Neural crest cell (in vitro differentiated cells): ENCODE measurements around the gene TEP1. TPM values are rescaled to one million over a fixed set of nuclear protein-coding genes. Genes with fewer than 3 reads are reported as not detected.

Experiments used
- DNase-seq: peaks from one replicate; pipeline ENCODE4 v3.0.0; 2021; ENCODE audit warnings: low read depth, mixed read lengths, low spot score
- H3K27ac Mint-ChIP-seq: one replicate; pipeline ENCODE4 v1.8.0; 2021; ENCODE audit warnings: mild to moderate bottlenecking, mixed read lengths; ENCODE audit not compliant: unreplicated experiment
- H3K27me3 Mint-ChIP-seq: 2 replicates; pipeline ENCODE4 v1.8.0; 2021; ENCODE audit warnings: low read depth, mild to moderate bottlenecking, mixed read lengths
- H3K36me3 Mint-ChIP-seq: 2 replicates; pipeline ENCODE4 v1.8.0; 2021; ENCODE audit warnings: low read depth, mild to moderate bottlenecking, mixed read lengths
- H3K4me1 Mint-ChIP-seq: 2 replicates; pipeline ENCODE4 v1.8.0; 2021; ENCODE audit warnings: mixed read lengths
- H3K4me3 Mint-ChIP-seq: one replicate; pipeline ENCODE4 v1.8.0; 2021; ENCODE audit warnings: mild to moderate bottlenecking, mixed read lengths
- H3K9me3 Mint-ChIP-seq: 2 replicates; pipeline ENCODE4 v1.8.0; 2021; ENCODE audit warnings: mixed read lengths
- total RNA-seq: library from RNA; stranded (reverse); gene quantifications from 2 replicates; pipeline ENCODE4 v1.2.1, GENCODE V29; 2021
- TF ChIP-seq, protein P1 (sequence below): fragments of 200-600 bp; sonication (generic); conservative IDR thresholded peaks from 2 replicates; pipeline ENCODE4 v1.5.0; 2021; ENCODE audit warnings: antibody characterized with exemption, mild to moderate bottlenecking

TEP1 gene
- total RNA-seq, 1 donor from 2014 or later, result 13.7 TPM

DNA sequence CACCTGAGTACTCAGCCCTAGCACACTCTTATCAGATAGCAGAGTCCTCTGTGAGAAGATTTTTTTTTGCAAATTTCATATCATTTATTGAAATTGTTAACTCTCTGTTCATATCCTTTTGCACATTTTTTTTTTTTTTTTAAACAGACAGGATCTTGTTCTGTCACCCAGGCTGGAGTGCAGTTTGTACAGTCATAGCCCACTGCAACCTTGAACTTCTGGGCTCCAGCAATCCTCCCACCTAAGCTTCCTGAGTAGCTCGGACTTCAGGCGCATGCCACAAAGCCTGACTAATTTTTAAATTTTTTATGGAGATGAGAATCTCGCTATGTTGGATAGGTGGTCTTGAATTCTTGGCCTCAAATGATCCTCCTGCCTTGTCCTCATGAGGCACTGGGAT lies 65.6 kb downstream of the TEP1 start:
- Mint-ChIP-seq H3K9me3 (no peaks in the 10 kb centered on the region), H3K27ac (no peak overlapping the region), H3K27me3 (peaks cover 5% of the 10 kb centered on the region), H3K4me1 (peaks cover 21% of the 10 kb centered on the region), H3K4me3 (peak overlapping the region; percentile 44), H3K36me3 (peaks cover 21% of the 10 kb centered on the region)
- no peak for DNase-seq
- TF ChIP-seq, protein P1, sequence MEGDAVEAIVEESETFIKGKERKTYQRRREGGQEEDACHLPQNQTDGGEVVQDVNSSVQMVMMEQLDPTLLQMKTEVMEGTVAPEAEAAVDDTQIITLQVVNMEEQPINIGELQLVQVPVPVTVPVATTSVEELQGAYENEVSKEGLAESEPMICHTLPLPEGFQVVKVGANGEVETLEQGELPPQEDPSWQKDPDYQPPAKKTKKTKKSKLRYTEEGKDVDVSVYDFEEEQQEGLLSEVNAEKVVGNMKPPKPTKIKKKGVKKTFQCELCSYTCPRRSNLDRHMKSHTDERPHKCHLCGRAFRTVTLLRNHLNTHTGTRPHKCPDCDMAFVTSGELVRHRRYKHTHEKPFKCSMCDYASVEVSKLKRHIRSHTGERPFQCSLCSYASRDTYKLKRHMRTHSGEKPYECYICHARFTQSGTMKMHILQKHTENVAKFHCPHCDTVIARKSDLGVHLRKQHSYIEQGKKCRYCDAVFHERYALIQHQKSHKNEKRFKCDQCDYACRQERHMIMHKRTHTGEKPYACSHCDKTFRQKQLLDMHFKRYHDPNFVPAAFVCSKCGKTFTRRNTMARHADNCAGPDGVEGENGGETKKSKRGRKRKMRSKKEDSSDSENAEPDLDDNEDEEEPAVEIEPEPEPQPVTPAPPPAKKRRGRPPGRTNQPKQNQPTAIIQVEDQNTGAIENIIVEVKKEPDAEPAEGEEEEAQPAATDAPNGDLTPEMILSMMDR, result no peak

DNA sequence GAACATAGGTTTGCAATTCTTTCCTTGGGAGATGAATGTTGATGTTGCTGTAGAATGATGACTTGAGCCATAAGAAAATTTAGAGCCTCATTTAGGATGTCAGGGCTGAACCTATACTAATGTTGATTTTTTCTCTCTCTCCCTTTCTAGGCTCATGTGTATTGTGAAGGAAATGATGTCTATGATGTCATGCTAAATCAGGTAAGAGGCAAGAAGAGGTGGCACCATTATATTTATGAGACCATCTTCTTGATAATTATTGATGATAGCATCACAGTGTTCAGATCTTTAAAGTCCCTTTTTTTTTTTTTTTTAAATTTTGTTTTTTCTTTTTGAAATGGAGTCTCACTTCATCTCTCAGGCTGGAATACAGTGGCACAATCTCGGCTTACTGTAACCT lies 66.6 kb downstream of the TEP1 start:
- Mint-ChIP-seq H3K27me3 (peaks cover 8% of the 10 kb centered on the region), H3K4me1 (peaks cover 21% of the 10 kb centered on the region), H3K9me3 (no peaks in the 10 kb centered on the region), H3K27ac (no peak overlapping the region), H3K4me3 (peak overlapping the region; percentile 66), H3K36me3 (peaks cover 21% of the 10 kb centered on the region)
- DNase-seq, result no peak
- TF ChIP-seq, protein P1, result no peak

DNA sequence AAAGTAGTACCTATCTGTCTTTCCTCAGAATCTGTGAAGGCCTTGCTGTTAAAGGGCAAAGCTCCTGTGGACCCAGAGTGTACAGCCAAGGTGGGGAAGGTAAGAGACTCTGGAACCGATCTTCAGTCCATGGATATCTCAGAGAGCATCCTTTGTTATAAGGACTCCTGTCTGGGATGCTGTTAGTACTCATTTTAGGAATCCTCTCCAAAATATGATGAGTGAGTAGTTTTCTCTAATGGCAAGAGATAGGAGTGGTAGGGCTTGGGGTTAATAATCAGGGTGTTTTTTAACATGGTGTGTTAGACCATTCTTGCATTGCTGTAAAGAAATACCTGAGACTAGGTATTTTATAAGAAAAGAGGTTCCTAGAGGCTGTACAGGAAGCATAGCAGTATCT lies 67.9 kb downstream of the TEP1 start:
- peaks cover 21% of the 10 kb centered on the region for H3K4me1 Mint-ChIP-seq
- H3K36me3 Mint-ChIP-seq, result peaks cover 16% of the 10 kb centered on the region
- TF ChIP-seq, protein P1, result no peak
- H3K4me3 Mint-ChIP-seq, result peak overlapping the region; percentile 96
- DNase-seq, result no peak
- H3K27me3 Mint-ChIP-seq, result peaks cover 8% of the 10 kb centered on the region
- no peaks in the 10 kb centered on the region for H3K9me3 Mint-ChIP-seq
- no peak overlapping the region for H3K27ac Mint-ChIP-seq

DNA sequence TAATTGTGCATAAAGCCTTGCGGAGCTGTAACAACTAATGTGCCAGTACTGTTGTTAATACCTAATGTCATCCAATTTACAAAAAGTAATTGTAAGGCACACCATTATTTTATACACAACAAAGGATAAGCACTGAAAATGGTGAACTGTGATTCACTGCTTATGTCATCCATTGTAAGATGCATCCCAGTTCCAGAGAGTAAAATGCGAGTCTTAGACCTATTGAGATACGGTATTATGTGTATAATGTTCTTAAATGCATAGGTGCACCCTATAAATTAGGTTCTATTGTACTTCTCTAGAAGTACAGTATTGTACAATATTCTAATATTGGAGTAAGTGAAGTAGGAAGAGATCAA lies 69.5 kb downstream of the TEP1 start:
- TF ChIP-seq, protein P1, result no peak
- Mint-ChIP-seq H3K4me3 (peak overlapping the region; percentile 96), H3K4me1 (peaks cover 21% of the 10 kb centered on the region)

DNA sequence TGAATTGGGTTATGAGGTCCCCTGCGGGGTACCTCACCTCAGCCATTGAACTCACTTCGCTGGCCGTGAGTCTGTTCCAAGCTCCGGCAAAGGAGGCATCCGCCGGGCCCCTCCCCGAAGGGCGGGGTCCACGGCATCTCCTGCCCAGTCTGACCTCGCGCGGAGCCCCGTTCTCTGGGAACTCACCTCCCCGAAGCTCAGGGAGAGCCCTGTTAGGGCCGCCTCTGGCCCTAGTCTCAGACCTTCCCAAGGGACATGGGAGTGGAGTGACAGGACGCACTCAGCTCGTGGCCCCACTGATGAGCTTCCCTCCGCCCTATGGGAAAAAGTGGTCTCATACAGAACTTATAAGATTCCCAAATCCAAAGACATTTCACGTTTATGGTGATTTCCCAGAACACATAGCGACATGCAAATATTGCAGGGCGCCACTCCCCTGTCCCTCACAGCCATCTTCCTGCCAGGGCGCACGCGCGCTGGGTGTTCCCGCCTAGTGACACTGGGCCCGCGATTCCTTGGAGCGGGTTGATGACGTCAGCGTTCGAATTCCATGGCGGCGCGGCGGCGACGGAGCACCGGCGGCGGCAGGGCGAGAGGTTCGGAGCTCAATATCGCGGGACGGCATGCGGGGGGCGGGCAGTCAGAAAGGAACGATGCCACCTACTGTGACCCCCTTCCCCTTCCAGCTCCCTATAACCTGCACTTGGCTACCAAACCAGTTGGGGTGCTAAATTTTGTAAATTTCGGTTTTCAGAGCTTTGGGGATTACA lies 70.0 kb downstream of the TEP1 start, which contains the start of gene PARP2:
Gene PARP2 (plus strand): TSS at position 544 of the 770 bp plus-strand sequence. CDS start 7 bp downstream, at position 551.
- Mint-ChIP-seq H3K4me3 (peak within 1 kb of the TSS; percentile 96), H3K36me3 (peaks cover 11% of the 10 kb centered on the region), H3K9me3 (no peaks in the 10 kb centered on the region), H3K4me1 (peaks cover 21% of the 10 kb centered on the region), H3K27me3 (peaks cover 8% of the 10 kb centered on the region), H3K27ac (peak within 1 kb of the TSS; percentile 97)
- DNase-seq, result peak; percentile 95
- TF ChIP-seq, protein P1, result no peak

More for the DNA sequence above, 69.5 kb downstream of the TEP1 start:
- DNase-seq, result no peak
- H3K27ac Mint-ChIP-seq, result peak overlapping the region; percentile 97
- peaks cover 8% of the 10 kb centered on the region for H3K27me3 Mint-ChIP-seq
- no peaks in the 10 kb centered on the region for H3K9me3 Mint-ChIP-seq
- peaks cover 11% of the 10 kb centered on the region for H3K36me3 Mint-ChIP-seq
